Mesothelial cell of epicardium (in vitro differentiated cells): ENCODE measurements around the gene CAMK2N1. TPM values are rescaled to one million over a fixed set of nuclear protein-coding genes. Genes with fewer than 3 reads are reported as not detected.
A peak's percentile ranks its signal among the peaks of the same experiment; 100 is the strongest.

Experiments used
- DNase-seq, 2 experiments: peaks; one replicate each; pipeline ENCODE4 v3.0.0; 2021; ENCODE audit warnings: low spot score in 2 of 2; ENCODE audit not compliant: unreplicated experiment in 2 of 2
- H3K27ac Mint-ChIP-seq: 2 replicates; pipeline ENCODE4 v1.8.0; 2021; ENCODE audit warnings: mixed read lengths
- H3K27me3 Mint-ChIP-seq: 2 replicates; pipeline ENCODE4 v1.8.0; 2021; ENCODE audit warnings: low read depth, mixed read lengths
- H3K36me3 Mint-ChIP-seq: 2 replicates; pipeline ENCODE4 v1.8.0; 2021; ENCODE audit warnings: mixed read lengths
- H3K4me1 Mint-ChIP-seq: 2 replicates; pipeline ENCODE4 v1.8.0; 2021; ENCODE audit warnings: mixed read lengths
- H3K4me3 Mint-ChIP-seq: 2 replicates; pipeline ENCODE4 v1.8.0; 2021; ENCODE audit warnings: mild to moderate bottlenecking, moderate library complexity, mixed read lengths
- H3K9me3 Mint-ChIP-seq: 2 replicates; pipeline ENCODE4 v1.8.0; 2021; ENCODE audit warnings: mixed read lengths
- CTCF ChIP-seq: fragments of 200-600 bp; sonication (generic); IDR thresholded peaks from one replicate; pipeline ENCODE4 v1.5.0; 2021; ENCODE audit warnings: antibody characterized with exemption; ENCODE audit not compliant: unreplicated experiment
- total RNA-seq: library from RNA; stranded (reverse); gene quantifications from 3 replicates; pipeline ENCODE4 v1.2.1, GENCODE V29; 2021

The CAMK2N1 gene
- total RNA-seq, 1 donor from 2014 or later, result 29.1 TPM

- Mint-ChIP-seq H3K9me3 (no peaks in the 10 kb centered on the region), H3K4me3 (no peak overlapping the region), H3K36me3 (peaks cover 7% of the 10 kb centered on the region), H3K4me1 (no peaks in the 10 kb centered on the region), H3K27me3 (peaks cover 7% of the 10 kb centered on the region), H3K27ac (no peak overlapping the region)
- DNase-seq, result no peak
- no peak for TF ChIP-seq CTCF
Measured at GRCh38 chr1:20495661-20496060, 9.7 kb upstream of the CAMK2N1 start.

GRCh38 chr1:20494609-20495311 is 8.8 kb upstream of the CAMK2N1 start:
- no peak overlapping the region for H3K4me3 Mint-ChIP-seq
- H3K9me3 Mint-ChIP-seq, result no peaks in the 10 kb centered on the region
- peaks cover 3% of the 10 kb centered on the region for H3K36me3 Mint-ChIP-seq
- DNase-seq, result no peak
- H3K4me1 Mint-ChIP-seq, result no peaks in the 10 kb centered on the region
- H3K27ac Mint-ChIP-seq, result no peak overlapping the region
- no peak for TF ChIP-seq CTCF
- peaks cover 14% of the 10 kb centered on the region for H3K27me3 Mint-ChIP-seq

- Mint-ChIP-seq H3K27ac (no peak overlapping the region), H3K9me3 (no peaks in the 10 kb centered on the region), H3K4me3 (no peak overlapping the region), H3K4me1 (no peaks in the 10 kb centered on the region), H3K27me3 (peaks cover 21% of the 10 kb centered on the region), H3K36me3 (peaks cover 3% of the 10 kb centered on the region)
- peak; percentile 98 for TF ChIP-seq CTCF
- peak; percentile 59 to 94 for DNase-seq
Measured at GRCh38 chr1:20493839-20494608, 8.0 kb upstream of the CAMK2N1 start.

GRCh38 chr1:20493309-20493708 is 7.3 kb upstream of the CAMK2N1 start:
- TF ChIP-seq CTCF, result no peak
- Mint-ChIP-seq H3K27ac (no peak overlapping the region), H3K27me3 (peaks cover 28% of the 10 kb centered on the region), H3K4me1 (no peaks in the 10 kb centered on the region), H3K36me3 (peaks cover 3% of the 10 kb centered on the region), H3K9me3 (no peaks in the 10 kb centered on the region), H3K4me3 (no peak overlapping the region)
- no peak for DNase-seq

- Mint-ChIP-seq H3K27ac (no peak overlapping the region), H3K36me3 (peaks cover 3% of the 10 kb centered on the region), H3K27me3 (peaks cover 34% of the 10 kb centered on the region), H3K4me3 (no peak overlapping the region), H3K9me3 (no peaks in the 10 kb centered on the region), H3K4me1 (no peaks in the 10 kb centered on the region)
- no peak for DNase-seq
- no peak for TF ChIP-seq CTCF
Measured at GRCh38 chr1:20492751-20493150, 6.7 kb upstream of the CAMK2N1 start.
